ENCODE measurements around the gene DAGLA.

GRCh38 chr11:61670626-61671025 is 9.6 kb upstream of the DAGLA start:
- TF ChIP-seq, protein P1, sequence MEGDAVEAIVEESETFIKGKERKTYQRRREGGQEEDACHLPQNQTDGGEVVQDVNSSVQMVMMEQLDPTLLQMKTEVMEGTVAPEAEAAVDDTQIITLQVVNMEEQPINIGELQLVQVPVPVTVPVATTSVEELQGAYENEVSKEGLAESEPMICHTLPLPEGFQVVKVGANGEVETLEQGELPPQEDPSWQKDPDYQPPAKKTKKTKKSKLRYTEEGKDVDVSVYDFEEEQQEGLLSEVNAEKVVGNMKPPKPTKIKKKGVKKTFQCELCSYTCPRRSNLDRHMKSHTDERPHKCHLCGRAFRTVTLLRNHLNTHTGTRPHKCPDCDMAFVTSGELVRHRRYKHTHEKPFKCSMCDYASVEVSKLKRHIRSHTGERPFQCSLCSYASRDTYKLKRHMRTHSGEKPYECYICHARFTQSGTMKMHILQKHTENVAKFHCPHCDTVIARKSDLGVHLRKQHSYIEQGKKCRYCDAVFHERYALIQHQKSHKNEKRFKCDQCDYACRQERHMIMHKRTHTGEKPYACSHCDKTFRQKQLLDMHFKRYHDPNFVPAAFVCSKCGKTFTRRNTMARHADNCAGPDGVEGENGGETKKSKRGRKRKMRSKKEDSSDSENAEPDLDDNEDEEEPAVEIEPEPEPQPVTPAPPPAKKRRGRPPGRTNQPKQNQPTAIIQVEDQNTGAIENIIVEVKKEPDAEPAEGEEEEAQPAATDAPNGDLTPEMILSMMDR (IDR thresholded peaks at IDR 0.05): no peak
- no peak for TF ChIP-seq POLR2A (IDR thresholded peaks at IDR 0.05)

Data from tibial nerve (tissue), 3 donors.